Activated CD8-positive, alpha-beta memory T cell treated with anti-CD3 and anti-CD28 coated beads for 36 hours (primary cell): Measurements from ENCODE around the gene TOR1AIP2. TPM values are rescaled to one million over a fixed set of nuclear protein-coding genes. Genes with fewer than 3 reads are reported as not detected.
"Not testable (repeated sequence)": the region's sequence is repeated elsewhere in the genome, so short reads cannot be mapped to it uniquely, and the experiment has no call there.

Experiments used
- CTCF ChIA-PET: fragments of 350-600 bp; sonication (Branson Sonifier 250); formaldehyde crosslinking; loops from one replicate; lab custom pipeline; 2021; ENCODE audit warnings: antibody characterized with exemption; lab: Charles Lee
- POLR2A ChIA-PET: fragments of 350-600 bp; sonication (Branson Sonifier 250); formaldehyde crosslinking; loops from one replicate; lab custom pipeline; 2021; ENCODE audit warnings: antibody characterized with exemption; lab: Charles Lee
- total RNA-seq, 2 experiments: library from RNA; stranded (reverse); gene quantifications; one replicate each; pipeline ENCODE4 v1.2.3, GENCODE V29; 2021

Gene TOR1AIP2
- total RNA-seq, 2 experiments from 2014 or later, result 72.7 to 74.1 TPM

DNA sequence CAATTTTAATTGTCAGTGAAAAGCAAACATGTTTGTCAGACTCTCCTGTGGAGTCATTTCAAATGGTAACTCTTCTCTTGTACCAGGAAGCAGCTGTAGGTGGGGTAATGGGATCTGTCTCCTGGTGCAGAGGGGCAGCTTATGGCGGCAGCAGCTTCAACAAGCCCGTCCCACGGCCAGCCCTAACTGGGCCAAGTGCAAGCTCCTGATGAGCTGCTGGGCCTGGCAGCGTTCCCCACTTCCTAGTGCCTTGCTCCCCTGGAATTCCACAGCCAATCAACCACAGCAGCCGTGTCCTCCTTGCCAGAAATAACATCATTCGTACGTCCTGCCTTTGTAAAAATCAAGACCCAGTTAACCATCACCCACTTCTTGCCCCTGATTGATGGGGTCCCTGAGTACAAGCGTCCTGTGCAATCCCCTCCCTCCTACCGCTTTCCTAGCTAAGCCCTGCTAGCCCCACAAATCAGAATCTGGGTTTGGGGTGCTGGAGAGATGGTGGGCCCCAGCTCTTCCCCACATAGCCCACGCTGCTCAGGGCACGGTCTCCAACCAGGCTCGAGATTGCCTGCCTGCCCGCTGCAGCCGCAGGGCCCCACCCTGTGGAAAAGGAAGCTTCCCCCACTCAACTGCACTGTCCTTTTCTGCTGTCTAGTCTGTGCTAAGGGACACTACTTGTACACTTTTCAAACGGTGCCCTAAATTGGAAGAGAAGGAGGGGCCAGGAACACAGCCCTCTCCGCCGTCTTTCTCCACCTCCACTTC, 61.2 kb downstream of the TOR1AIP2 start:
- ChIA-PET CTCF (interaction anchor here (0.9 kb wide), 2 partner anchors 110 to 111 kb away, joined by 3 read pairs; no protein-coding TSS in a partner anchor), POLR2A (no interaction called here)

DNA sequence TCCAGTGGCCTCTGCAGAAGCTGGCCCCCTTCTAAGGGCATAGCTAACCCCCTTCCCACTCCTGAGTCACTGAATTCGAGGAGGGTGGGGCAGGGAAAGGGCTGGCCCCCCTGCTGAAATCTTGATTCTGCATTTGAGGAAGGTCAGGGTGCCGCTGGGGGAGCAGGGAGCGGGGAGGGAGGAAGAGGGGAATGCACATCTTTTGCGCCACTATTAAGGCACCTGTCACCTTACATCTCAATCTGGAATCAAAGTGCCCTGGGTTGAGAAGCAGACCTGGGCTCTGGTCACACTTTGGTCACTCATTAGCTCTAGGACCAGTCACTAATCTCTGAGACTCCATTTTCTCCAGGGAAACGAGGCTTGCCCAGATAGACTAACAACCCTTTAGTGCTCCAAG, 62.0 kb downstream of the TOR1AIP2 start:
- ChIA-PET CTCF (interaction anchor here (0.6 to 2.2 kb wide), 10 partner anchors 8 to 779 kb away, joined by 3 to 17 read pairs (median 3); no protein-coding TSS in a partner anchor), POLR2A (interaction anchor here (0.7 to 1.2 kb wide), 2 partner anchors 67 to 822 kb away, joined by 5 read pairs; no protein-coding TSS in a partner anchor)

DNA sequence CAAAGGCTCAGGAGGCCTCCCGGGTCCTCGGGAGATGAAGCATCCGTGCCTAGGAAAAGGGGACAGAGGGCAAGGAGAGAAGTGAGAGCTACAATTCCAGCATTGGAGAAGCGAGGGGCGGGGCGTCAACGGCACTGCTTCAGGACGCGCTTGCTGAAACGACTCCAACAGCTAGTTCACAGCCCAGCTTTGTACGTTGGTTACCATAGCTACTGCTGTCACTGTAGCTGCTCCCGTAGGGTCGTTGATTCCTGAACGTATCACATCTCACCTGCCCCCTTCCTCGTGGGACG, 63.1 kb downstream of the TOR1AIP2 start:
- CTCF ChIA-PET, result interaction anchor here (0.7 to 2.2 kb wide), 18 partner anchors 9 to 365 kb away, joined by 3 to 17 read pairs (median 4); no protein-coding TSS in a partner anchor
- POLR2A ChIA-PET, result interaction anchor here (1.2 kb wide), 1 partner anchor 68 kb away, joined by 5 read pairs; no protein-coding TSS in a partner anchor

DNA sequence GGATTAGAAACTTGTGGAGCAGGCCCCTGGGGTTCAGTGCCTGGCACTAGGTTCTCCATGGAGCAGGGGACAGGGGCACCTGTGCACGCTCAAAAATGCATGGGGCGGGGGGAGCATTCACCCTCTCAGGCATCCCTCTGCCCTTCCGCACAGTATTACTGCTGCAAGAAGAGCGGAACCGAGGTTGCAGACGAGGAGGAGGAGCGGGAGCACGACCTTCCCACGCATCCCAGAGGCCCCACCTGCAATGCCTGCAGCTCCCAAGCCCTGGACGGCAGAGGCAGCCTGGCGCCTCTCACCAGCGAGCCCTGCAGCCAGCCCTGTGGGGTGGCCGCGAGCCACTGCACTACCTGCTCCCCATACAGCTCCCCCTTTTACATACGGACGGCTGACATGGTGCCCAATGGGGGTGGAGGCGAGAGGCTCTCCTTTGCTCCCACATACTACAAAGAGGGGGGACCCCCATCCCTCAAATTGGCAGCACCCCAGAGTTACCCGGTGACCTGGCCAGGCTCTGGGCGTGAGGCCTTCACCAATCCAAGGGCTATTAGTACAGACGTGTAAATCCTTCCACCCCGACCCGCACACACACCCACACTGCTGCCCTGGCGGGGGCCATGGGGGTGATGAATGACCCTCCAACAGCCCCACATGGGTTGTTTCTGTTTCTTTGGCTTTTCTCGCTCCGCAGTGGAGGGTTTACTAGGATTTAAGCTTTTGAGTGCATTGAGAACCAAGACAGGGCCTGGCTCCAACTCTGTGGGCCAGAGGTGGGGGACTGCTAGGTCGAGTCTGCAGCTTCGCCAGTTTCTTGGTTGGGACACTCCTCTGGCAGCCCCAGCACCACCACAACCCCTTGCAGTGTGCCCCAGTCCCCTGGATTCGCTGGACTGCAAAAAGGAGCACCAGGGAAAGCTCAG, 63.7 kb downstream of the TOR1AIP2 start:
- ChIA-PET CTCF (interaction anchor here (0.6 to 6.1 kb wide), 19 partner anchors 9 to 817 kb away, joined by 3 to 74 read pairs (median 4); no protein-coding TSS in a partner anchor), POLR2A (interaction anchor here (1.2 kb wide), 1 partner anchor 69 kb away, joined by 5 read pairs; no protein-coding TSS in a partner anchor)

DNA sequence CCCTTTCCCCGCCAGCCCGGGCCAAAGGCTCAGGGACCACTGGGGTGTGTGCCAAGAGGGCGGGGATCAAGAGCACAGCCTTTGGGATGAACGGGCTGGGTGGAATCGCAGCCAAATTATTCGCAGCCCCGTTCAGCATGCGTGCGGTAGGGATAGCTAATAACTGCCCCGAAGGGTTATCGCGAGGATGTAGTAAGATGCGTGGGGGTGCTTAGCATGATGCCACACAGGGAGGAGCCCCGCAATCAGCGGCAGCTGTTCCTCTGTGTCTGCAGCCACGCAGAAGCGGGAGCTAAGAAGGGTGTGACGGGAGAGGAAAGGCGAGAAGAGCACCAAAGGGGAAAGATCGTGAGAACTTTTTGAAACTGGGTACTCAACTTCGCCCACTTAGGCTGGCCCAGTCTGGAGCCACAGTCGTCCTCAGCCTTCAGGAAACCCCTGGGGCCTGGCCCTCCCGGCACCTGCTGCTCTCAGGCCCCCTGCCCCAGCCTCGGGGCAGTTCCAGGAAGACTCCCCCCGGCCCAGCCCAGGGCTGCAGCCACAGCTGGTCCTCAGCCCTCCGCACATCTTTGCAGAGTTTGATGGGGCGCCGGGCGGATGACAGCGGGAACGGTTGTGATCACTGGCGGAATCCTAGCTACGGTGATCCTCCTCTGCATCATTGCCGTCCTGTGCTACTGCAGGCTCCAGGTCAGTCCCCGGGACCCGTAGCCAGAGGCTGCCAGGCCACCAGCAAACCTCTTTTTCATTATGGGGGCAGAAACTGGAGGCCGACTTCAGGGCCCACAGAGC, 64.9 kb downstream of the TOR1AIP2 start:
- ChIA-PET POLR2A (no interaction called here), CTCF (interaction anchor here (2.2 to 6.1 kb wide), 3 partner anchors 7 to 107 kb away, joined by 12 to 74 read pairs (median 21); no protein-coding TSS in a partner anchor)

DNA sequence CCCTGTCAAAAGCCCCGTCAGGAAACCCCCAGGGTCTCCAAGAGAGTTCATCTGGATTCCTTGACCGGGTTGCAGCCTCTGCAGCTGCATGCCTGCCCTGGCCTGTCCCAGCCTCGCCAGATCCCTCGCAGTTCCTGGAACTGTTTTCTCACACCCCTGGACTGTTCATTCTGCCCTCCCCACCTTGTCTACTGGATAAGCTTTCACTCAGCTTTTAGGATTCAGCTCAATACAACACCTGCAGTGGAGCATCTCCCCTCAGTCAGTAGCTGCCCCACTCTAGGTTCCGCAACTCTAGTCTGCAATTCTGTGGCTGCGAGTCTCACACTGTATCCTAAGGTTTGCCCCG, 67.3 kb downstream of the TOR1AIP2 start:
- ChIA-PET CTCF (interaction anchor here (0.6 to 6.1 kb wide), 13 partner anchors 8 to 732 kb away, joined by 3 to 74 read pairs (median 4); no protein-coding TSS in a partner anchor), POLR2A (no interaction called here)

DNA sequence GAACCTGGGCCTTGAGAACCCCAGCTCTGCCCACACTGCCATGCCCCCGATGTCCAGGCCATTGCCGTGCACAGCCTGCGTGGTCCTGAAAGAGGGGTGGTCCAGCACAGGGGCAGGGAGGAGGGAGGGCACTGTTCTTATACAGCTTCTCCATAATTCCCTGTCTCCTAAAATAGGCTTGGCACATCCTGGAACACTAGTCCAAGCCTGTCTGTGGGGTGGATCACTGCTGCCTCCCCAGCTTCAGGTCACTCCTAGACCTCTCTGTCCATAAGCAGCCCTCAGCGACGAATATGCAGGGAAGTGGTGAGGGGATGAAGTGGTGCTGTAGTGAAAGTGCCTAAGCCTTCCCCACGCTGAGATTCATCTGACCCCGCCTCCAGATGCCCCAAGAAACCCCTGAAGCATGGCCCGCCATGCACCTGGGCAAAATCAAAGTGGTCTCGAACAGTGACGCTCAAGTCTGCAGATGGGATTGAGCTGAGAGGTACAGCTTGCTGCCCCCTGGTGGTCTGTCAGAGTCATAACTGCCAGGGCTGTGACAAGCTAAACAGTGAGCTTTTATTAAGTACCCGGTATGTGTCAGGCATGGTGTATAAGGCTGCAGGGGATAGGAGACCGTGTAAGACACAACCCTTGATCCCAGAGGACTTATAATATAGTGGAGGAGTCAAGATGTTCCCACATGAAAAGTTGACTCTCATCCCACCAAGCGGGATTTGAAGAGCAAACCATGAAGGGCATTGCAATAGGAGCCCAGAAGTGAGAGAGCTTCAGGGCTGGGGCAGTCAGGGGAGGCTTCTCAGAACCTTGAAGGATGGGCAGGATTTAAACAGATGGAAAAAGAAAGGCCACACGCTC, 67.9 kb downstream of the TOR1AIP2 start:
- POLR2A ChIA-PET, result no interaction called here

DNA sequence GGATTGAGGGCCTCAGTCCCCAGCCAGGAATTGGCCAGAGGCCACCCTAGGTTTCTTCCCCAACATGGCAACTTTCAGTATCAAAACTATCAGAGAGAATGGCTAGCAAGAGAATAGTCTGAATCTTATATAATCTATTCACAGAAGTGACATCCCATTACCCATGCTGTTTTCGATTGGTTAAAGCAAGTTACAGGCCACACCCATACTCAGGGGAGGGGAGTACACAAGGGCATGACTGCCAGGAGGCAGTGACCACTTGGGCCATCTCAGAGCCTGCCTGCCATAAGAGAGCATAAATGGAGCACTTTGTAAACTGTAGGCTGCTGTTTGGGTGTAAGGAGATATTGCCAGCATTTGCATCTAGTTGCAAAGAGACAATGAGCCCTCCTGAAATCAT, 69.1 kb downstream of the TOR1AIP2 start:
- POLR2A ChIA-PET, result no interaction called here
- CTCF ChIA-PET, result interaction anchor here (1.3 to 6.1 kb wide), 2 partner anchors 47 to 103 kb away, joined by 3 to 74 read pairs; no protein-coding TSS in a partner anchor

More for the DNA sequence above, 67.9 kb downstream of the TOR1AIP2 start:
- CTCF ChIA-PET, result interaction anchor here (0.6 to 6.1 kb wide), 15 partner anchors 9 to 731 kb away, joined by 3 to 74 read pairs (median 3); no protein-coding TSS in a partner anchor

DNA sequence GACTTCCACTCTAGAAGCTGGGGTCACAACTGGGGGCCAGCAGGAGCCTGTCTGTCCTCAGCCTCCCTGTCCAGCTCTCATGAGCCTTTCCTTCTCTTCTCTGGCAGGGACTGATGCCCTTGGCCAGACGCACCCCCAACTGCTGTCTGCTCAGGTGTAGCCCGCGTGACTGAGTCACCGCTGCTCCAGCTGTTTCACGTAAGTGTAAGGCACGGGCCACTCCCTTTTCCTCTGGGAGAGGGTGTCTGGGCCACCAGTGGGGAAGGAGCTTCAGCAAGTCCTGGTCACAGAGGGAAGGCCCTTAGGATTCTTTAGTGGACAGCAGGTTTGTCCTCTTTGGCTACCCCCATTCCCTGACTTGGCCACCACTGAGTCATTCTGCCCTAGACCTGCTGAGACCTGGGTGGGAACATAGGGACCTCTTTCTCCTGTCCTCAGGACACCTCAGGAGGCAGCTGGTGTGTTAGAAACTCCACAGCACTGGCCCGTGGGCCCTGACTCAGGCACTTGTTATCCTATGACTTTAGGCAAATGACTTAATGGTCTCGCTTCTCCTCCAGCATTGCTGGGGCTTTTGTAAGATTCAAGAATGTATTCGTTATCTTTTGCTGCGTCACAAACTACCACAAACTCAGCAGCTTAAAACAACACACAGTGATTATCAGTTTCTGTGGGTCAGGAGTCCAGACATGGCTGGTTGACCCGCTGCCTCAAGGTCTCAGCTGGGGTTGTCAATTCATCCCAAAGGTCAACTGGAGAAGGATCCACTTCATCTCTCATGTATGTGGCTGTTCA, 69.7 kb downstream of the TOR1AIP2 start:
- ChIA-PET CTCF (interaction anchor here (6.1 kb wide), 1 partner anchor 102 kb away, joined by 74 read pairs; no protein-coding TSS in a partner anchor), POLR2A (no interaction called here)

DNA sequence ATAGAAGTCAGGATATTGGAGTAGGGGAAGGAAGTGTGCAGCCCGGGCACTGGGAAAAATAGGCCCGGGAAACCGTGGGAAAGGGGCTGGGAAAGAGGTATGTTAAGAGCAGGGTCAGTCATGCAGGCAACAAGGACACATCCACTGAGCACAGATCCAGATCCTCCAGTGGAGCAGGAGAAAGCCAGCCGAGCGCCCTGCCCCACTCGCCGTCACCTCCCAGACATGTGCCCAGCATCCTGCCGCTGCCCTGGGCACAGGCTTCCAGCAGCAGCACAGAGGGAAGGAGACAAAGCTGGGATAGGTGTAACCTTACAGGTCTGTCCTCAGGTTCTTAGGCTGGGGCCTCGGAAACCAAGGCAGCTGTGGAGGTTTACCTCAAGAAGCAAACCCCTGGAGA, 70.3 kb downstream of the TOR1AIP2 start:
- POLR2A ChIA-PET, result no interaction called here

DNA sequence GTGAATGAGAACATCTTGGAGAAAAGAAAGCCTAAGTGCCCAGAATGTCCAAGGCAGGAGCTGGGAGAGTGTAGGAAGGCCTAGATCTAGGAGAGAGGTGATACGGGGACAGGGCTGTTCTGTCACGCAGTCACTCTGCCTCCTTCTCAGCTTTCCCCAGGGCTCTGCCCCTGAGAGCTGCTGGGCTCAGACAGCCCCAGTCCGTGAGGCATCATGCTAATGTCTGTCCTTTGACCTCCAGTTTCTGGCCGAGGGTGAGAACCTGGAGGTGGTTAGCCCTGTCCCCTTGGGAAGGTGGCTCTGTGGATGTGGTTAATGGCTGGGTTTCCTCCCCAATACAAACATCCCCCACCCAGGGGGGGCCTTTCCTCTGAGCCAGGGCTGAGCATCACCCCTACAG, 71.3 kb downstream of the TOR1AIP2 start:
- ChIA-PET CTCF (interaction anchor here (2.6 kb wide), 1 partner anchor 8 kb away, joined by 12 read pairs; no protein-coding TSS in a partner anchor), POLR2A (no interaction called here)

More for the DNA sequence above, 70.3 kb downstream of the TOR1AIP2 start:
- CTCF ChIA-PET, result no interaction called here

DNA sequence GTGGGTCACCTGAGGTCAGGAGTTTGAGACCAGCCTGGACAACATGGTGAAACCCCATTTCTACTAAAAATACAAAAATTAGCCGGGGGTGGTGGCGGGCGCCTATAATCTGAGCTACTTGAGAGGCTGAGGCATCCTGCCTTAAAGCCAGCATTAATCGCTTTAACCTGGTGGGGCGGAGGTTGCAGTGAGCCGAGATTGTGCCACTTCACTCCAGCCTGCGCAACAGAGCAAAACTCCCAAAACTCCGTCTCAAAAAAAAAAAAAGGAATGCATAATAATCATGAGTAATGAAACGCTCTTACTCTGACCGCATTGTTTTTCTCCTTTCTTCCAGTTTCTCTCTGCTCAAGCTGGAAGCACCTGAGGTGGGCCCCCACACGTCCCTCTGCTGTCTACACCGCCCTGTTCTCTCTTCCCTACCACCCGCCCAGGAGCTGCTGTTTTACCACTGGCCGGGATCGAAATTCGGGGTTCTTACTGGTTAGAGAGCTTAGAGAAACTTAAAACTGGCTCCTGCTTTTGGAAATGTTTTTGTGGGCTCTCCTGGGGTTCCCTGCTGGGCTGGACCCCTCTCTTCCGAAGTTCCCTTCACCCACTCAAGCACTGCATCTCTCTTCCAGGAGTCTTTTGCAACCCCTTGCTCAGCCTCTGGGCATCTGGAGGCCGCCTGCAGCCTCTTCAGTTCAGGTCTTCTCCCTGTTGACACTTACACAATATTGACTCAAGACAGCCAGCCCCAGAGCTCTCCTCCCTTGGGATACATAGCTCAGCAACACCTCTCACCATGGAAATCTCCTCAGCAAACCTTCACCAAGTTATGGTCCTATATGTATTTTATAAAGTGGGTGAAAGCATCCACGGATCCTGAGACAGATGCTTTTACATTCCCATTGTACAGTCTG, 72.1 kb downstream of the TOR1AIP2 start:
- ChIA-PET CTCF (interaction anchor here (2.6 kb wide), 1 partner anchor 9 kb away, joined by 12 read pairs; no protein-coding TSS in a partner anchor), POLR2A (no interaction called here)

DNA sequence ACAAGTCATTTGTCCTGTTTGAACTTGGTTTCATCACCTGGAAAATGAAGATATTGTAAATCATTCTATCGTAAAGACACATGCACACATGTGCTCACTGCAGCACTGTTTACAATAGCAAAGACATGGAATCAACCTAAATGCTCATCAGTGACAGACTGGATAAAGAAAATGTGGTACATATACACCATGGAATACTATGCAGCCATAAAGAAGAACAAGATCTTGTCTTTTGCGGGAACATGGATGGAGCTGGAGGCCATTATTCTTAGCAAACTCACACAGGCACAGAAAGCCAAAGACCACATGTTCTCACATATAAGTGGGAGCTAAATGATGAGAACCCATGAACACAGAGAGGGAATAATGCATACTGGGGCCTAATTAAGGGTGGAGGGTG, 73.2 kb downstream of the TOR1AIP2 start:
- CTCF ChIA-PET, result interaction anchor here (2.6 kb wide), 1 partner anchor 10 kb away, joined by 12 read pairs; no protein-coding TSS in a partner anchor
- POLR2A ChIA-PET, result not testable (repeated sequence)

DNA sequence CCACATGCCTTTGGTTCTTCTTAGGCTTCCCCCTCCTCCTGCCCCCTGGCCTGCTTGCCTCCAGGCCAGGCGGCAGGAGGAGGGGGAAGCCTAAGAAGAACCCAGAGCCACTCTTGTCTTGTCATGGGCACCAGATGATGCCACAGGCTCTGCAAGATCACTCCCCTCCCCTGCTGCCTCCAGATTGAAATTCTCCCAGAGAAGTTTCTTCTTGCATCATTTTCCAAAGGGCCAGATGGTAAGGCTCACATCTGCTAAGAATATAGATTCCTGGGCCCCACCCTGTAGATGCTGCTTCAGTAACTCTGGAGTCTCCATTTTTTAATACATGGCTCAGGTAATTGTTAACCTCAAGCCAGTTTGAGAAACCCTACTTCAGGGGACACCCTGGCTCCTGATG, 73.7 kb downstream of the TOR1AIP2 start:
- CTCF ChIA-PET, result interaction anchor here (2.6 kb wide), 1 partner anchor 10 kb away, joined by 12 read pairs; no protein-coding TSS in a partner anchor
- POLR2A ChIA-PET, result no interaction called here

DNA sequence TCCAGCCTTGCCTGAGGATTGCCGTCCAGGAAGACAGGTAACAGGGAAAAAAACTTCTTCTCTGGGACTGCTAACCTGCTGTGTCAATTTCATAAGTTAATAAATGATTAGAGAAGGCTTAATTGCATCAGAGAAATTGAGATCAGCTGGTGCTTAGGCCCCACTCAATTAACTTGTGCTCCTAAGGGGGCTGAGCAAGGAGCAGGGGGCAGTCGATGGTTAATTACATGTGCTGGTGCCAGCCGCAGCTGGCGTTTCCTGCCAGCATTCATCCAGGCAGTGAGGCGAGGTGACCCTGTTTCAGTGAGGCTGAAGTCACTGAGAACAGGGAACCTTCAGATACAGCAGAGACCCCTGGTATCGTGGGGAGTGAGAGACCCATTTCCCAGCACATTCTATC, 74.5 kb downstream of the TOR1AIP2 start:
- ChIA-PET POLR2A (no interaction called here), CTCF (no interaction called here)

DNA sequence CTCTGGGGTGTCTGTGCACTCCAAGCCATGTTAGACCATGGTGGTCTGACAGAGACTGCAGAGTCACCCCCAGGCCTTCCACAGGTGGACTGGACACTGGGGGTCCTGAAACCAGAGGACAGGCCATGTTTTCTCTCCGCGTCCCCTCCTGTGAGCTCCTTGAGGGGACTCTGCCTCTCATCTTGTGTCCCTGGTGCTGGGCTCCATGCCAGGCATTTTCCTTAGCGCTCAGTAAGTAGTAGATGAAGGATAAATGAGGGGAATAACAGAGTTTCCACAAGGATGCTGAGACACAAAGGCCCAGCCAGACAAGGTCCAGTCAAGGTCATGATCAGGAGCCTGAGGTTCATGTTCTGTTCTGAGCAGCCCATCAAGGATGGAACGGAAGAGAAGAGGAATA, 77.1 kb downstream of the TOR1AIP2 start:
- ChIA-PET POLR2A (no interaction called here), CTCF (interaction anchor here (1.1 kb wide), 1 partner anchor 14 kb away, joined by 4 read pairs; no protein-coding TSS in a partner anchor)
